ENCODE measurements around the gene PRRT2. TPM values are rescaled to one million over a fixed set of nuclear protein-coding genes. Genes with fewer than 3 reads are reported as not detected.
"Not testable (repeated sequence)": the region's sequence is repeated elsewhere in the genome, so short reads cannot be mapped to it uniquely, and the experiment has no call there.

Gene PRRT2
- polyA plus RNA-seq (ENCODE audit: low read depth in 6 of 6) = under 1 TPM in 2 of 6 donors, not detected in 4; 0.10 to 0.97 TPM

DNA sequence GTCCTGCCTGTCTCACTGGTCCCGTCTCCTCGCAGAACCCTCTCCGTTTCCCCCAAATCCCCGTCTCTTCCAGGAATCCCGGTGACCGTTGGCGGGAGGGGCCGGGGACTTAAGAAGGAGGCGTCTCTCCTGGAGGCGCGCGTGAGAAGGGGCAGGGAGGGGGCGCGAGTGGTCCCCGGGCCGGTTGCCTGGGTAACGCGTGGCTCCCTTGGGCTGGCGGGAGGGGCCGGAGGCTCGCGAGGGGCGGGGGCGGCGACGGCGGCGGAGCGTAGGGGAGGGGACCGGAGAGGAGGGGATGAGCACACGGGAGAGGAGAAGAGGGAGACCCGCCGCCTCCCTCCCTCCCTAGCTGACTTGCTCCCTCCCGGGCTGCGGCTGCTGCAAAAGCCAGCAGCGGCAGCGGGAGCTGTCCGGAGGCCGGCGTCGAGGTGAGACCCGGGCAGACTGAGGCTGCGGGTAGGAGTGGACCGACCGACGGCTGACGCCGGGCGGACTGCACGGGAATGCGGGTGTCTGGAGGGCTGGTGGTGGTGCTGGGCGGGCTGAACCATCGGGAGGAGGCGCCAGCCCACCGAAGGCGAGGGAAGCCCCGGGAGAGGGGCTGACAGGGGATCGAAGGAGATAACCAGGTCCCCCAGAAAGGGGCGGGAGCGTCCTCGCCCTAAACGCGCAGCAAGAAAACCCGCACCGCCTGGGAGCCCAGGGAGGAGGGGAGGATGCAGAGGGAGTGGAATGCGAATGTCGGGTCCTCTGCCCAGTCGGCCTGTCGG lies at the start of gene PRRT2:
Gene PRRT2, plus strand, starts transcription at position 298 of the 770 bp plus-strand sequence. CDS start 862 bp downstream, outside the sequence.
- H3K4me1 Mint-ChIP-seq = peaks cover 48 to 62% (median 59%) of the 10 kb centered on the region in 3 donors
- ATAC-seq (ENCODE audit: low read depth in 2 of 2) (no peak), DNase-seq (peak; percentile 33)
- H3K27me3 Mint-ChIP-seq = peaks cover 0 to 11% (median 6%) of the 10 kb centered on the region in 3 donors
- H3K9me3 Mint-ChIP-seq = no peaks in the 10 kb centered on the region
- peak within 1 kb of the TSS; percentile 2 to 84 (median 52) for H3K27ac Mint-ChIP-seq
- peaks cover 0 to 7% of the 10 kb centered on the region in 2 donors for H3K36me3 Mint-ChIP-seq
- peak within 1 kb of the TSS; percentile 77 to 91 (median 86) for H3K4me3 Mint-ChIP-seq

DNA sequence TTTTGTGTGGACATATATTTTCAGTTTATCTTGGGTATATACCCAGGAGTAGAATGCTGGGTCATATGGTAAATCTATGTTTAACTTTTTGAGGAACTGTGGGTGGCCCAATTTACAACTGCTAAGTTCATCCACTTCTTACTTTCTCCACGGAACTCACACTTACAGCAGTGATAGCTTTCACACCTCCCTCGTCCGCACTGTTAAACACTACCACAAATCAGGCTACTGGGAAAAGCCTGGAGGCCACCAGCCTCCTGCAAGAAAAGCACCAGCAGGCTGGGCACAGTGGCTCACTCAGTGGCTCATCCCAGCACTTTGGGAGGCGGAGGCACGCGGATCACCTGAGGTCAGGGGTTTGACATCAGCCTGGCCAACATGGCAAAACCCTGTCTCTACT lies 48.7 kb upstream of the PRRT2 start:
- DNase-seq (no peak), ATAC-seq (ENCODE audit: low read depth in 2 of 2) (no peak)
- H3K4me3 Mint-ChIP-seq = no peak overlapping the region
- peaks cover 7 to 14% (median 8%) of the 10 kb centered on the region in 3 donors for H3K4me1 Mint-ChIP-seq
- H3K27me3 Mint-ChIP-seq = no peaks in the 10 kb centered on the region
- no peak overlapping the region for H3K27ac Mint-ChIP-seq
- H3K9me3 Mint-ChIP-seq = no peaks in the 10 kb centered on the region
- no peaks in the 10 kb centered on the region for H3K36me3 Mint-ChIP-seq

DNA sequence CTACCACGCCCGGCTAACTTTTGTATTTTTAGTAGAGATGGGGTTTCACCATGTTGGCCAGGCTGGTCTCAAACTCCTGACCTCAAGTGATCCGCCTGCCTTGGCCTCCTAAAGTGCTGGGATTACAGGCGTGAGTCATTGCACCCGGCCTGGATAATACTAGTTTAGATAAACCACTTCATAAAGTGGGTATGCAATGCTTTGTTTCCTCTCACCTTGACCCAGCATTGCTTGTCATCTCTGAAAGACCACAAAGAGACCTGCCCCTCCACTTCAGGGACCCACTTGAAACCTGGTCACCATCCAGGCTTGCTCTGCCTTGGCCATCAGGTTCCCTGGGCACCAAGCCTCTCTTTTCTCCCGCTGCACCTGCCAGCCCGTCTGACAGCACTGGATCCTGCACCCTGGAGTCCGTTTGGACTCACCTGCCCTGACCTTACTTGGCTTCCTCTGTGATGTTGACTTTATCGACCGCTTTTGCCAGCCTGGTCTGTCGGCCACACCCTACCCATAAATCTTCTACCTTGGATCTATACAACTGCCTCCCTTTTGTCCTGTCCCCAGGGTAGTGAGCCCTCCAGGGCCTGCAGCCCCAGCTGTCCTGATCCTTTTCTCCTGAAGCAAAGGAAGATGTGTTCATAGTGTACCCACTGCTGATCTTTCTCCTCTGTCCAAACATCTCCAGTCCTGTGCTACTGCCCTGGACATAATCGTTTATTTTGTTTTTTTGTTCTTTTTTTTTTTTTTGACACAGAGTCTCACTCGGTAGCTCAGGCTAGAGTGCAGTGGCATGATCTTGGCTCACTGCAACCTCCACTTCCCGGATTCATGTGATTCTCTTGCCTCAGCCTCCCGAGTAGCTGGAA lies 46.6 kb upstream of the PRRT2 start:
- DNase-seq (no peak), ATAC-seq (ENCODE audit: low read depth in 2 of 2) (no peak)
- Mint-ChIP-seq H3K4me3 (no peak overlapping the region), H3K36me3 (no peaks in the 10 kb centered on the region), H3K9me3 (no peaks in the 10 kb centered on the region), H3K27ac (no peak overlapping the region), H3K4me1 (peaks cover 3 to 9% (median 8%) of the 10 kb centered on the region in 3 donors), H3K27me3 (no peaks in the 10 kb centered on the region)

GRCh38 chr16:29766571-29766970 lies 45.4 kb upstream of the PRRT2 start:
- Mint-ChIP-seq H3K27ac (no peak overlapping the region), H3K36me3 (no peaks in the 10 kb centered on the region), H3K4me1 (peaks cover 3 to 10% (median 8%) of the 10 kb centered on the region in 3 donors), H3K9me3 (no peaks in the 10 kb centered on the region), H3K27me3 (no peaks in the 10 kb centered on the region), H3K4me3 (no peak overlapping the region)
- ATAC-seq (ENCODE audit: low read depth in 2 of 2) = no peak
- no peak for DNase-seq

DNA sequence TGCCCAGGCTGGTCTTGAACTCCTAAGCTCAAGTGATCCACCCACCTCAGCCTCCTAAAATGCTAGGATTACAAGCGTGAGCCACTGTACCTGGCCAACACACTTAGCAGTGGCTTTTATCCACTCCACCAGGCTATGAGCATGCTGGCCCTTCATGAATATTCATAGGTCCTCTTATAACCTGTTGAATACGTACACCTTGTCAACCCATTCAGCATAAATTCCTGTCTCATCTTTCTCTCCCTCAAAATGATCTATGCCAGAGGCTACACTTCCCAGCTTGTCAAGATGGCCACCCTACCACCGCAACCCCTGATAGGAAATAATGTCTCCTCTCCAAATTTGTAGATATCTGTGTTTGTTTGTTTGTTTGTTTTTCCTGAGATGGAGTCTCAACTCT lies 44.9 kb upstream of the PRRT2 start:
- ATAC-seq (ENCODE audit: low read depth in 2 of 2) = no peak
- no peaks in the 10 kb centered on the region for H3K36me3 Mint-ChIP-seq
- no peak overlapping the region for H3K27ac Mint-ChIP-seq
- H3K4me1 Mint-ChIP-seq = peaks cover 3 to 10% (median 8%) of the 10 kb centered on the region in 3 donors
- H3K27me3 Mint-ChIP-seq = no peaks in the 10 kb centered on the region
- no peaks in the 10 kb centered on the region for H3K9me3 Mint-ChIP-seq
- H3K4me3 Mint-ChIP-seq = no peak overlapping the region
- DNase-seq = no peak

DNA sequence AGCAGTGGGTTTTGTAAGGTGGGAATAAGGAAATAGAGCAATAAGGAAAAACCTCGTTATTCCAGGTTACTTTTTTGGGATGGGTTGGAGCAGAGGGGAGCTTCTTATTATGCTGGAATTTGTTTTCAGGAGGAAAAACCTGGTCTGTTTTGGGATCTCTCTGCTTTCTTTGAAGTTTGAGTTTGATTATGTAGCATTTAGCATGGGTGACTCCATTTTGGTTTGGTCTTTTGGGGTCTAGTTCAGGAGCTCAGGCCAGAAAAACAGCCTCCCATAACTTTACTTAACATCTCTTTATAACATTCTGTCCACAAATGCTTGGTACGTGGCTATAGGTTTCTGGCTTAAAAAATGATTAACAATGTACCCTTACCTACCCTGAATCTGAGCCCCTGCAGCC lies 42.5 kb upstream of the PRRT2 start:
- H3K9me3 Mint-ChIP-seq = no peaks in the 10 kb centered on the region
- no peaks in the 10 kb centered on the region for H3K27me3 Mint-ChIP-seq
- H3K4me1 Mint-ChIP-seq = peaks cover 3 to 10% (median 8%) of the 10 kb centered on the region in 3 donors
- no peak overlapping the region for H3K4me3 Mint-ChIP-seq
- no peaks in the 10 kb centered on the region for H3K36me3 Mint-ChIP-seq
- ATAC-seq (ENCODE audit: low read depth in 2 of 2) = no peak
- H3K27ac Mint-ChIP-seq = peak overlapping the region in 1 of 6 donors; percentile 47
- DNase-seq = no peak

DNA sequence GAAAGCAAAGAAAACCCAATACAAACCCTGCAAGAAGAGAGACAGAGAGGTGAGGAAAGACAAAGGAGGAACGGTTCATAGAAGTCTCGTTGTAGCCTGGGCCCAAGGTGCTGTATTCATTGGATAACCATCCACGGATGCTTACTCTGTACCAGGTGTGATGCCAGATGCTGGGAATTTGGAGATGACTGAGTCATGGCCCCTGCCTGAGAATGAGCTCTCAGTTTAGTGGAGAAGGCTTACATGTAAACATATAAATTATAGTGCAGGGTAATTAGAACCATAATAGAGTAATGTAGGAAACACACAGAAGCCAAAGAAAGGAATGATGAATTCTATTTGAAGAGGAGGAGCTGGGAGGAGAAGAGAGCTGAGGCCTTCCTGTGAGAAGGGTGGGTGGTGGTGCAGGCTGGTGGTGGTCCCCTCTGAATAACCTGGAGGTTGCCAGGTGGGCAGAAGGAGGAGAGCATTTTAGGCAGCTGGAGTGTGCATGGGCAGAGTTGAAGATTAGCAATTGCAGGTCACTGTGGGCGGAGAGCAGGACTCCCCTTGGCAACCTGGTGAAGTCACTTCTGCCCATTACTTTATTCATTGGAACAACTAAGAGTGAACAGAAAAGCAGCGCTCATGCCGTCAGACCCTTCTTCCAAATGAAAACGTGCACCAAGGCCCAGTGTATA lies 41.6 kb upstream of the PRRT2 start:
- Mint-ChIP-seq H3K4me1 (peaks cover 5 to 7% (median 6%) of the 10 kb centered on the region in 3 donors), H3K9me3 (no peaks in the 10 kb centered on the region), H3K36me3 (no peaks in the 10 kb centered on the region), H3K4me3 (no peak overlapping the region), H3K27ac (peak overlapping the region in 2 of 6 donors; percentile 2 to 77), H3K27me3 (no peaks in the 10 kb centered on the region)
- ATAC-seq (ENCODE audit: low read depth in 2 of 2) (no peak), DNase-seq (no peak)

DNA sequence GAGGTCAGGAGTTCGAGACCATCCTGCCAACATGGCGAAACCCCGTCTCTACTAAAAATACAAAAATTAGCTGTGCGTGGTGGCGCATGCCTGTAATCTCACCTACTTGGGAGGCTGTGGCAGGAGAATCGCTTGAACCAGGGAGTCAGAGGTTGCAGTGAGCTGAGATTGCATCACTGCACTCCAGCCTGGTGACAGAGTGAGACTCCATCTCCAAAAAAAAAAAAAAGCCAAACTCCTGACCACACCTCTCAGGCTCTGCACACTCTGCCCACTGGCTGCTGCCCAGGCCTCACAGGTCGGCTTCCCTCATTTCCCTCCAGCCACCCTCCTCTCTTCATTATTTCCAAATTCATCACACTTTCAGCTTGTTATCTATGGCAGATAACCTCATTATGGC lies 39.7 kb upstream of the PRRT2 start:
- DNase-seq; H3K27me3 Mint-ChIP-seq; ATAC-seq (ENCODE audit: low read depth in 2 of 2); H3K4me1 Mint-ChIP-seq; H3K9me3 Mint-ChIP-seq; H3K4me3 Mint-ChIP-seq; H3K36me3 Mint-ChIP-seq: not testable (repeated sequence)
- peak overlapping the region in 2 of 6 donors; percentile 69 to 74 for H3K27ac Mint-ChIP-seq

GRCh38 chr16:29774730-29775129 lies 37.3 kb upstream of the PRRT2 start:
- Mint-ChIP-seq H3K27me3 (peaks cover 0 to 6% (median 0%) of the 10 kb centered on the region in 3 donors), H3K27ac (peak overlapping the region in 1 of 6 donors; percentile 68), H3K9me3 (no peaks in the 10 kb centered on the region), H3K4me1 (peaks cover 0 to 5% (median 4%) of the 10 kb centered on the region in 3 donors), H3K36me3 (no peaks in the 10 kb centered on the region), H3K4me3 (no peak overlapping the region)
- DNase-seq (no peak), ATAC-seq (ENCODE audit: low read depth in 2 of 2) (no peak)

DNA sequence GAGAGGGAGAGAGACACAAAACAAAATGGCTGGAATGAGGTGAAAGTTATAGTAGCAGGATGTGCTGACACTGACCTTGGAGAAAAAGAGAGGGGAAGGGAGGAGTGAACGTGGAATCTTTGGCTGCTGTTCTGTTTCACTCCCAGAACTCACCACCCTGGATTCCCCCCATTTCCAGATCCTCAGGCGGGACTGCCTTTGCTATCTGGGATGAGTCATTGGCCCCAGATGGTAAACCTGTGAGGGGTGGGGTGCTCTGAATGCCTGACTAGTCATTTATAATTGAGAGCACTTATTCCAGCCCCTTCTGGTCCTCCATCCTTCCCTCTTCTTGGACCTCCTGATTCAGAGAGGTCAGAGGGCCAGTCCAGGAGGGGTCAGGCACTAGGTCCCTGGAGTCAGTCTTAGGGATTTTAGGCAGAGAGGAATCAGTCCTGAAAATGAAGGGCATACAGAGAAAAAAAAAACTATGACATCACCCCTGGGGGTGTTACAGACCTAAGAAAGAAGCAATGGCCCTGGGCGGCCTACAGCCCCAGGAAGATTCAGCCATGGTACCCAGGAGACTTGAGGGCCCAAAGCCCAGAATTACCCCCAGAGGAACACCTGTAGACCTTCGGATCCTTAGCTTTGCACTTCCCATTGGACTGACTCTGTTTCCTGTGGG lies 36.1 kb upstream of the PRRT2 start:
- Mint-ChIP-seq H3K36me3 (no peaks in the 10 kb centered on the region), H3K9me3 (no peaks in the 10 kb centered on the region), H3K4me3 (no peak overlapping the region), H3K4me1 (peaks cover 0 to 5% (median 0%) of the 10 kb centered on the region in 3 donors), H3K27ac (no peak overlapping the region), H3K27me3 (peaks cover 0 to 6% (median 2%) of the 10 kb centered on the region in 3 donors)
- DNase-seq (no peak), ATAC-seq (ENCODE audit: low read depth in 2 of 2) (no peak)

DNA sequence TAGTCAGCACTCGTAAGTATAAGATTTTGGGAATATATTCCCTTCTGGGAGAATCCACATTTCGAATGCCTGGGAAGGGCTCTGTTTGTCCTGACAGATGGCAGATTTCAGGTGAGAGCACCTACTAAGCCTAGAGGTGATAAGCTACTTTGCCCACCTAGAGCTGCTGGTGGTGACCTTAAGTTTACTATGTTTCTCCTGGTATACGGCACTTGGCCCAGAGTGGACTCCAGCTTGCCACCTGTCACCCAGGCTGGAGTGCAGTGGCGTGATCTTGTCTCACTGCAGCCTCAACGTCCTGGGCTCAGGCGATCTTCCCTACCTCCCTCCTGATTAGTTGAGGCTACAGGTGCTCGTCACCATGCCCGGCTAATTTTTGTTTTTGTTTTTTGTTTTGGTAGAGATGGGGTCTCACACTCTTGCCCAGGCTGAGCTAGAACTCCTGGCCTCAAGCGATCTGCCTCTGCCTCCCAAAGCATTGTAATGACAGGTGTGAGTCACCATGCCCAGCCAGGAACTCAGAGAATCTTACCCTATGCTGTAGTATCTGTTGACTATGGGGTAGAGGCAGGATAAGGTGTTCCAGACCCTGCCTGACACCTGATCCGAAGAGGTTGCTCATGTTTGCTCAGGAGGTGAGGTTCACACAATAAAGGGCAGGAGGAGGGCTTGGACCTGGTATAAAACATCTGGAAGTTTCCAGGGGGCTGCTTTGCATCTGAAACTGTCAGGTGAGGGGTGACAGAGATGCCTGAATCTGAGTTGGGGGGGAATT lies 34.2 kb upstream of the PRRT2 start, which contains the start of gene ZG16:
Gene ZG16, plus strand, starts transcription at position 681 of the 775 bp plus-strand sequence. CDS start 1,011 bp downstream, outside the sequence.
- Mint-ChIP-seq H3K9me3 (no peaks in the 10 kb centered on the region), H3K4me3 (peak within 1 kb of the TSS in 1 of 8 donors; percentile 74), H3K27me3 (peaks cover 0 to 6% (median 4%) of the 10 kb centered on the region in 3 donors), H3K4me1 (peaks cover 0 to 7% (median 1%) of the 10 kb centered on the region in 3 donors), H3K36me3 (no peaks in the 10 kb centered on the region), H3K27ac (peak within 1 kb of the TSS in 3 of 6 donors; percentile 22 to 83 (median 60))
- DNase-seq (no peak), ATAC-seq (ENCODE audit: low read depth in 2 of 2) (no peak)

DNA sequence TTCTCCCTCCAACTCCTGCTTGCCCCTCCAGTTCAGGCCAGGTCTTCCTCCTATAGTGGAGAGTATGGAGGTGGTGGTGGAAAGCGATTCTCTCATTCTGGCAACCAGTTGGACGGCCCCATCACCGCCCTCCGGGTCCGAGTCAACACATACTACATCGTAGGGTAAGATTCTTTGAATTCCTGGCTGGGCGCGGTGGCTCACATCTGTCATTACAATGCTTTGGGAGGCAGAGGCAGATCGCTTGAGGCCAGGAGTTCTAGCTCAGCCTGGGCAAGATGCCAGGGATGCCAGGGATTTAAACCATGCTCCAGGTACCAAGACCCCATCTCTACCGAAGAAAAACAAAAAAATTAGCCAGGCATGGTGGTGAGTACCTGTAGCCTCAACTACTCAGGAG lies 32.5 kb upstream of the PRRT2 start:
- H3K4me3 Mint-ChIP-seq = no peak overlapping the region
- no peak for DNase-seq
- H3K27me3 Mint-ChIP-seq = peaks cover 0 to 6% (median 4%) of the 10 kb centered on the region in 3 donors
- peaks cover 0 to 2% (median 0%) of the 10 kb centered on the region in 7 donors for H3K9me3 Mint-ChIP-seq
- ATAC-seq (ENCODE audit: low read depth in 2 of 2) = no peak
- no peak overlapping the region for H3K27ac Mint-ChIP-seq
- H3K4me1 Mint-ChIP-seq = peaks cover 0 to 7% (median 4%) of the 10 kb centered on the region in 3 donors
- H3K36me3 Mint-ChIP-seq = no peaks in the 10 kb centered on the region
